D721Med (cell line): ENCODE data around the gene GPR37L1.
"Not testable (repeated sequence)": the region's sequence is repeated elsewhere in the genome, so short reads cannot be mapped to it uniquely, and the experiment has no call there.

Source experiments
- DNase-seq: peaks from one replicate; pipeline ENCODE4 v3.0.0; 2011; ENCODE audit warnings: low spot score; ENCODE audit not compliant: insufficient read length
- FAIRE-seq: peaks from 2 replicates; lab custom pipeline; 2011; peaks lifted over from hg19 to GRCh38; lab: Jason Lieb, UNC
- CTCF ChIP-seq: IDR thresholded peaks from 2 replicates; pipeline ENCODE4 v1.5.1; 2012; ENCODE audit warnings: mild to moderate bottlenecking, control low read depth; ENCODE audit not compliant: insufficient read depth; ENCODE audit errors: missing control alignments

The GPR37L1 gene

GRCh38 chr1:202144402-202145067 lies 21.8 kb downstream of the GPR37L1 start, which contains the start of gene ARL8A:
TSS of gene ARL8A (minus strand) at chr1:202144737. CDS start at chr1:202144572, 165 bp downstream.
- TF ChIP-seq CTCF, result no peak
- DNase-seq, result peak; percentile 91
- FAIRE-seq, result no peak

- DNase-seq (no peak), FAIRE-seq (no peak)
- TF ChIP-seq CTCF, result no peak
Observed at GRCh38 chr1:202145068-202145743, 22.5 kb downstream of the GPR37L1 start.

GRCh38 chr1:202145744-202146140 lies 23.0 kb downstream of the GPR37L1 start:
- DNase-seq, FAIRE-seq: not testable (repeated sequence)

- DNase-seq (no peak), FAIRE-seq (no peak)
- no peak for TF ChIP-seq CTCF
Observed at GRCh38 chr1:202146279-202146678, 23.6 kb downstream of the GPR37L1 start.

GRCh38 chr1:202146993-202147392 lies 24.3 kb downstream of the GPR37L1 start:
- DNase-seq (no peak), FAIRE-seq (no peak)
- TF ChIP-seq CTCF, result no peak

- DNase-seq (no peak), FAIRE-seq (no peak)
- TF ChIP-seq CTCF, result no peak
Observed at GRCh38 chr1:202148391-202148790, 25.7 kb downstream of the GPR37L1 start.

GRCh38 chr1:202149566-202149965 lies 26.8 kb downstream of the GPR37L1 start:
- no peak for FAIRE-seq
- no peak for DNase-seq
- no peak for TF ChIP-seq CTCF
